ENCODE measurements around the gene PPIA. TPM values are rescaled to one million over a fixed set of nuclear protein-coding genes. Genes with fewer than 3 reads are reported as not detected.

The PPIA gene
- total RNA-seq: 2,087 TPM

GRCh38 chr7:44796504-44797328 is at the start of gene PPIA:
TSS of gene PPIA (plus strand) at chr7:44796681. CDS start at chr7:44796725, 44 bp downstream.
- ATAC-seq: peak; percentile 93

GRCh38 chr7:44748045-44748947 is 48.2 kb upstream of the PPIA start, which contains the start of gene ZMIZ2:
TSS of gene ZMIZ2 (plus strand) at chr7:44748847. CDS start at chr7:44756250, 7,403 bp downstream.
- peak; percentile 97 for ATAC-seq

- peak; percentile 33 for ATAC-seq
These were observed 47.3 kb upstream of the PPIA start for GRCh38 chr7:44748948-44749731.

GRCh38 chr7:44749992-44750391 is 46.5 kb upstream of the PPIA start:
- ATAC-seq: no peak

GRCh38 chr7:44750424-44750823 is 46.1 kb upstream of the PPIA start:
- no peak for ATAC-seq

GRCh38 chr7:44750921-44751571 is 45.4 kb upstream of the PPIA start:
- no peak for ATAC-seq

- ATAC-seq: no peak
These were observed 43.7 kb upstream of the PPIA start for GRCh38 chr7:44752822-44753221.

GRCh38 chr7:44754802-44755697 is 41.4 kb upstream of the PPIA start:
- ATAC-seq: peak; percentile 50

- no peak for ATAC-seq
These were observed 40.5 kb upstream of the PPIA start for GRCh38 chr7:44755698-44756627.

- ATAC-seq: no peak
These were observed 39.6 kb upstream of the PPIA start for GRCh38 chr7:44756904-44757303.

GRCh38 chr7:44757311-44757710 is 39.2 kb upstream of the PPIA start:
- no peak for ATAC-seq

- no peak for ATAC-seq
These were observed 38.7 kb upstream of the PPIA start for GRCh38 chr7:44757739-44758138.

- ATAC-seq: no peak
These were observed 37.2 kb upstream of the PPIA start for GRCh38 chr7:44759246-44759645.

- no peak for ATAC-seq
These were observed 36.4 kb upstream of the PPIA start for GRCh38 chr7:44760034-44760580.

GRCh38 chr7:44761207-44762161 is 35.0 kb upstream of the PPIA start:
- peak; percentile 91 for ATAC-seq

- peak; percentile 70 for ATAC-seq
These were observed 34.2 kb upstream of the PPIA start for GRCh38 chr7:44762300-44762699.

- ATAC-seq: no peak
These were observed 33.6 kb upstream of the PPIA start for GRCh38 chr7:44762726-44763522.

Measured in esophagus mucosa (tissue), 1 donor.